ENCODE measurements around the gene NOTCH4. TPM values are rescaled to one million over a fixed set of nuclear protein-coding genes. Genes with fewer than 3 reads are reported as not detected.
"Not testable (repeated sequence)": the region's sequence is repeated elsewhere in the genome, so short reads cannot be mapped to it uniquely, and the experiment has no call there.

Gene NOTCH4
- 0.83 and 1.5 TPM in 2 replicates for total RNA-seq
- long read RNA-seq, partial matches to known transcripts = 2 of 2 reads
- long read RNA-seq, other reads (novel, unspliced or antisense) = 0 of 2 reads

- DNase-seq (ENCODE audit: extremely low spot score, unreplicated experiment) = no peak
- H3K27me3 Mint-ChIP-seq (ENCODE audit: unreplicated experiment) = peaks cover 19% of the 10 kb centered on the region
- no peaks in the 10 kb centered on the region for H3K9me3 Mint-ChIP-seq (ENCODE audit: unreplicated experiment)
- TF ChIP-seq, protein P1, sequence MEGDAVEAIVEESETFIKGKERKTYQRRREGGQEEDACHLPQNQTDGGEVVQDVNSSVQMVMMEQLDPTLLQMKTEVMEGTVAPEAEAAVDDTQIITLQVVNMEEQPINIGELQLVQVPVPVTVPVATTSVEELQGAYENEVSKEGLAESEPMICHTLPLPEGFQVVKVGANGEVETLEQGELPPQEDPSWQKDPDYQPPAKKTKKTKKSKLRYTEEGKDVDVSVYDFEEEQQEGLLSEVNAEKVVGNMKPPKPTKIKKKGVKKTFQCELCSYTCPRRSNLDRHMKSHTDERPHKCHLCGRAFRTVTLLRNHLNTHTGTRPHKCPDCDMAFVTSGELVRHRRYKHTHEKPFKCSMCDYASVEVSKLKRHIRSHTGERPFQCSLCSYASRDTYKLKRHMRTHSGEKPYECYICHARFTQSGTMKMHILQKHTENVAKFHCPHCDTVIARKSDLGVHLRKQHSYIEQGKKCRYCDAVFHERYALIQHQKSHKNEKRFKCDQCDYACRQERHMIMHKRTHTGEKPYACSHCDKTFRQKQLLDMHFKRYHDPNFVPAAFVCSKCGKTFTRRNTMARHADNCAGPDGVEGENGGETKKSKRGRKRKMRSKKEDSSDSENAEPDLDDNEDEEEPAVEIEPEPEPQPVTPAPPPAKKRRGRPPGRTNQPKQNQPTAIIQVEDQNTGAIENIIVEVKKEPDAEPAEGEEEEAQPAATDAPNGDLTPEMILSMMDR (IDR thresholded peaks at IDR 0.05) = no peak
- no peak within 1 kb of the TSS for H3K27ac Mint-ChIP-seq (ENCODE audit: unreplicated experiment)
- H3K4me1 Mint-ChIP-seq (ENCODE audit: unreplicated experiment) = no peaks in the 10 kb centered on the region
- H3K4me3 Mint-ChIP-seq (ENCODE audit: unreplicated experiment) = no peak within 1 kb of the TSS
- no peaks in the 10 kb centered on the region for H3K36me3 Mint-ChIP-seq (ENCODE audit: unreplicated experiment)
Measured at GRCh38 chr6:32223258-32224235, at the start of gene NOTCH4. Gene NOTCH4, minus strand, starts transcription at chr6:32224067. Its CDS starts 139 bp downstream, at chr6:32223928.

DNA sequence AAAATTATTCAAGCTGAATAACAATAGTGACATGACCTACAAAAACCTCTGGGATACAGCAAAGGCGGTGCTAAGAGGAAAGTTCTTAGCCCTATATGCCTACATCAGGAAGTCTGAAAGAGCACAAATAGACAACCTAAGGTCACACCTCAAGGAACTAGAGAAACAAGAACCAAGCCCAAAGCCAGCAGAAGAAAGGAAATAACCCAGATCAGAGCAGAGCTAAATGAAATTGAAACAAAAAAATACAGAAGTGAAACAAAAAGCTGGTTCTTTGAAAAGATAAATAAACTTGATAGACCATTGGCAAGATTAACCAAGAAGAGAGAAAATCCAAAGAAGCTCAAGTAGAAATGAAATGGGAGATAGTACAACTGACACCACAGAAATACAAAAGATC is 47.6 kb upstream of the NOTCH4 start:
- H3K36me3 Mint-ChIP-seq (ENCODE audit: unreplicated experiment) = no peaks in the 10 kb centered on the region
- no peak for DNase-seq (ENCODE audit: extremely low spot score, unreplicated experiment)
- TF ChIP-seq, protein P1 (IDR thresholded peaks at IDR 0.05) = no peak
- H3K4me1 Mint-ChIP-seq (ENCODE audit: unreplicated experiment) = no peaks in the 10 kb centered on the region
- peaks cover 21% of the 10 kb centered on the region for H3K27me3 Mint-ChIP-seq (ENCODE audit: unreplicated experiment)
- no peak overlapping the region for H3K4me3 Mint-ChIP-seq (ENCODE audit: unreplicated experiment)
- no peaks in the 10 kb centered on the region for H3K9me3 Mint-ChIP-seq (ENCODE audit: unreplicated experiment)
- H3K27ac Mint-ChIP-seq (ENCODE audit: unreplicated experiment) = no peak overlapping the region

DNA sequence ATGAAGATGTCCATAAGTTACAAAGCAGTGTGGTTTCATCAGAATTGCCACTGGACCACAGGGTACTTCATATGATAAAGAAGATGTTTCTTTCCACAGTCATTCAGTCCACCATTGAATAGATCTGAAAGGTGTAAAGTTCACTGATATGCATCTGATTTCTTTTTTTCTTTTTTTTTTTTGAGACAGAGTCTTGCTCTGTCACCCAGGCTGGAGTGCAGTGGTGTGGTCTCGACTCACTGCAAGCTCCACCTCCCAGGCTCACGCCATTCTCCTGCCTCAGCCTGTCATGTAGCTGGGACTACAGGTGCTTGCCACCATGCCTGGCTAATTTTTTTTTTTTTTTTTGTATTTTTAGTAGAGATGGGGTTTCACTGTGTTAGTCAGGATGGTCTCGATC is 44.6 kb upstream of the NOTCH4 start:
- H3K27me3 Mint-ChIP-seq (ENCODE audit: unreplicated experiment) = peaks cover 22% of the 10 kb centered on the region
- H3K4me1 Mint-ChIP-seq (ENCODE audit: unreplicated experiment); H3K36me3 Mint-ChIP-seq (ENCODE audit: unreplicated experiment); H3K9me3 Mint-ChIP-seq (ENCODE audit: unreplicated experiment); H3K4me3 Mint-ChIP-seq (ENCODE audit: unreplicated experiment); DNase-seq (ENCODE audit: extremely low spot score, unreplicated experiment); H3K27ac Mint-ChIP-seq (ENCODE audit: unreplicated experiment): not testable (repeated sequence)

DNA sequence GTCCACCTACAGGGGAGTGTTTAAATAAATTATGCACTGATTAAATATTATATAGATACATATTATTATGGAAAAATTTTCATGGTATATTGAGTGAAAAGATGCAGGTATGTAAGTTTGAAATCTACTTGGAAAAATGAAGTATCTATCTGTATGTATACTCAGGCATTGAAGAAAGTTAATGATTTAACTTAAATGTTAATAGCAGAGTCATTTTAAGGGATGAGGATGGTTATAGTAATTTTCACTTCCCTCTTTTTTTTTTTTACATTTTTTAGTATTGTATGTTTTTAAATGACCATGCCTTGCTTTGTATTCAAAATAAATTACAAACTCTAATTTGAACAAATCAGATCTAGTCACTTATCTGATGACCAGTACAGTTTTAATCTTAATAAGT is 43.2 kb upstream of the NOTCH4 start:
- H3K27ac Mint-ChIP-seq (ENCODE audit: unreplicated experiment) = no peak overlapping the region
- no peaks in the 10 kb centered on the region for H3K36me3 Mint-ChIP-seq (ENCODE audit: unreplicated experiment)
- H3K4me1 Mint-ChIP-seq (ENCODE audit: unreplicated experiment) = no peaks in the 10 kb centered on the region
- H3K9me3 Mint-ChIP-seq (ENCODE audit: unreplicated experiment) = peaks cover 3% of the 10 kb centered on the region
- TF ChIP-seq, protein P1 (IDR thresholded peaks at IDR 0.05) = no peak
- DNase-seq (ENCODE audit: extremely low spot score, unreplicated experiment) = no peak
- no peak overlapping the region for H3K4me3 Mint-ChIP-seq (ENCODE audit: unreplicated experiment)
- peaks cover 17% of the 10 kb centered on the region for H3K27me3 Mint-ChIP-seq (ENCODE audit: unreplicated experiment)

- not testable (repeated sequence) for H3K4me3 Mint-ChIP-seq (ENCODE audit: unreplicated experiment); H3K36me3 Mint-ChIP-seq (ENCODE audit: unreplicated experiment); H3K4me1 Mint-ChIP-seq (ENCODE audit: unreplicated experiment); DNase-seq (ENCODE audit: extremely low spot score, unreplicated experiment); H3K9me3 Mint-ChIP-seq (ENCODE audit: unreplicated experiment); H3K27ac Mint-ChIP-seq (ENCODE audit: unreplicated experiment)
- peaks cover 51% of the 10 kb centered on the region for H3K27me3 Mint-ChIP-seq (ENCODE audit: unreplicated experiment)
Measured at GRCh38 chr6:32257262-32257661, 33.4 kb upstream of the NOTCH4 start.
